Inflammatory macrophage treated with lipopolysaccharide for 4 hours (primary cell): ENCODE data around the gene AGPAT1.

Experiments used
- DNase-seq: peaks from one replicate; pipeline ENCODE4 v3.0.0-alpha.2; 2020

AGPAT1 gene

DNA sequence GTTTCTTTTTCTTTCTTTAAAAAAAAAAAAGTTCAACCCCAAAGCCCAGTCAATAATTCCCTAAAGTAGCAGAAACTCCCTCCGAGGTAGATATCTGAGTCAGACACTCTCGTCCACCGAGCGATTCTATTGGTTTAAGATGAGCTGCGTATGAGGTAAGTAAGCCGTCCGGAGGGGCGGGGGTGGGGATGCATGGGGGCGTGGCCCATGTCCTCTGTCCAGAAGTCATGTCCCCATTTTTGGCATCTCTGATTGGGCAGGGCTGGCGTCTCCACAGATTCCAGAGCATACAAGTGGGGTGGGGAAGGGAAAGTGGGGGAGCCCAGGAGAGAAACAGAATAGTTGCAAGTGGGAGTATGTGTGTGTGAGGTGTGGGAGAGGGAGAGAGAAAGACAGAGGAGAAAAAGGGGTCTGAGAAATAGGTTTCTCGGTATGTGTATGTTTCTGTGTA, 9.8 kb upstream of the AGPAT1 start:
- peak; percentile 79 for DNase-seq

DNA sequence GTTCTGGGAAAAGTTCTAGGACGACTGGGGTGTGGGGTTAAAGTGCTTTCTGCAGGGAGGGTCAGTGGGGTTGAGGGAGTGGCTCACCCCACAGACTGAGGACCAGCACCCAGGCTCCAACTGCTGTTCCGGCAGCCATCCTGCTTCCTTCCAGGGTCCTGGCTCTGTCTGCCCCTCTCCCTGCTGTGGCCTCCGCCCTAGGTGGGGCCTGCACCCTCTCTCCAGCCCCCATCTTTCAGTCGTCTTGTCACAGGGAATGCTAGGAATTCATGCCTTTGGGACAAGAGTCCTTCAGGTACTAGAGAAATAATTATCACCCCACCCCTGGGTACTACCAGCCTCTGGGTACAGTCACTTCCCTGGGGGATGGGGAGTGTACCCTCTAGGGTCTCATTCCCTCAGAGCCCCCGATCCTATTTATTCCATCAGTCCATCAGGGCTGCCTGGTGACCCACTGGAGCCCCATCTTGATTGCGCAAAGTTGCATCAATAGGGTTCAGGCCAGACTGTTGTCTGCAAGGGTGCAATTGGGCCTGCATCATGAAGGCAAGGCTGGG, 8.3 kb upstream of the AGPAT1 start, which contains the start of gene AGER:
Gene AGER, minus strand, starts transcription at position 170 of the 557 bp plus-strand sequence. Its CDS starts 31 bp downstream, at position 139.
- no peak for DNase-seq

DNA sequence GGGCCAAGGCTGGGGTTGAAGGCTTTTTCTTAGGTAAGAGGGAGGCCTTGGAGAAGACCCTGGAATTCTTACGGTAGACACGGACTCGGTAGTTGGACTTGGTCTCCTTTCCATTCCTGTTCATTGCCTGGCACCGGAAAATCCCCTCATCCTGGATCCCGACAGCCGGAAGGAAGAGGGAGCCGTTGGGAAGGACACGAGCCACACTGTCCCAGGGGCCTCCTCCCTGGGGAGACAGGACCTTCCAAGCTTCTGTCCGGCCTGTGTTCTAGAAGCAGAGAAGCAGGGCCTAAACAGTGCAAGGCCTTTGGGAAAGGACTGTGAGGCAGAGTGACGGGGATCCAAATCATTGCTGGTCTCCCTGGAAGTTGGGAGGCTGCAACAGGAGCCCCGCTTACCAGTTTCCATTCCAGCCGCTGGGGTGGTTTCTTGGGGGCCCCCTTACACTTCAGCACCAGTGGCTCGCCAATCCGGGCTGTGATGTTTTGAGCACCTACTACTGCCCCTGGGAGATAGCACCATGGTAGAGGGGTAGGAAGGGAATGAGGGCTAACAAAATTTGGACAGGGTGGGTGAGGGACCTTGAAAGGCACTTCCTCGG, 7.7 kb upstream of the AGPAT1 start:
- DNase-seq, result no peak

DNA sequence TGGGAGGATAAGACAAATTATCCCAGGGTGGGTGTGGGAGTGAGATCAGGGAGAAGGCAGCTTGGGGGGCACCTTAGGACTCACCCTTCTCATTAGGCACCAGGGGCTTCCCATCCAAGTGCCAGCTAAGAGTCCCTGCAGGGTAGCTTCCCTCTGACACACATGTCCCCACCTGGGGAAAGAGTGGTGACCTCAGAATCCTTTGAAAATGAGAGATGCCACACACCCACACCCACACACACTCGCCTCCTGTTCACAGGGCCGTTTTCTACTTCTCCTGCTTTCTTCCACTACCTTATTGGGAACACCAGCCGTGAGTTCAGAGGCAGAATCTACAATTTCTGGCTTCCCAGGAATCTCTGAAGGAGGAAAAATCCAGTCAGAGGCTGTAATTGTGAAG, 7.1 kb upstream of the AGPAT1 start:
- no peak for DNase-seq

DNA sequence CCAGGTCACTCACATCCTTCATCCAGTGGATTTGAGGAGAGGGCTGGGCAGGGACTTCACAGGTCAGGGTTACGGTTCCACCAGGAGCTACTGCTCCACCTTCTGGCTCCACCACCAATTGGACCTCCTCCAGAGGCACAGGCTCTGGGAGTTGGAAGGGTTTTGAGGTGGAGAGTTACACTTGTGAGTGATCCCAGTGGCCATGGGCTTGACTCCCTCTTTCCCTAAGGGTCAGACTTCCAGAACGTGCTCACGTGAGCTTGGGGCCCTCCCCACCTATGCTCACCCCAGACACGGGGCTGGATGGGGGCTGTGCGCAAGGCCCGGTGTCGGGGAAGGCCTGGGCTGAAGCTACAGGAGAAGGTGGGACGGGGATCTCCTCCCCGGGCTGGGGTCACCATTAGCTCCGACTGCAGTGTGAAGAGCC, 6.7 kb upstream of the AGPAT1 start:
- DNase-seq, result no peak

GRCh38 chr6:32181915-32182529, 6.1 kb upstream of the AGPAT1 start:
- DNase-seq, result no peak

DNA sequence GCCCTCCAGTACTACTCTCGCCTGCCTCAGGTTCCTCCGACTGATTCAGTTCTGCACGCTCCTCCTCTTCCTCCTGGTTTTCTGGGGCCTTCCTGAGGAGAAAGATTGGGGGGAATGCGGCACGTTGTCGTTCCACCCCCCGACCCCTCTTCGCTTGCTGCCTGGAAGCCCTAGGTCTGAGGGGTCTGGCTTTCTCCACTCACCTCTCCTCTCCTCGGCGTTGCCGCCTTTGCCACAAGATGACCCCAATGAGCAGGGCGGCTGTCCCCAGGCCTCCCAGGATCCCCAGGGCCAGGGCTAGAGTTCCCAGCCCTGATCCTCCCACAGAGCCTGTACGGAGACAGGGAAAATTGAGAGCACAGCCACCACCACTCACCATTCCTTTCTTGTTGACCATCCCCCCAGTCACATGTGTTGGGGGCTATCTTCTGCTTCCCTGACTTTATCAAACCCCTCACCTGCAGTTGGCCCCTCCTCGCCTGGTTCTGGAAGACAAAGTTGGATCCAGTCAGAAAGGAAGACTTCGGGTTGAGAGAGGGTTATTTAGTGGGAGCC, 5.3 kb upstream of the AGPAT1 start:
- DNase-seq, result no peak

DNA sequence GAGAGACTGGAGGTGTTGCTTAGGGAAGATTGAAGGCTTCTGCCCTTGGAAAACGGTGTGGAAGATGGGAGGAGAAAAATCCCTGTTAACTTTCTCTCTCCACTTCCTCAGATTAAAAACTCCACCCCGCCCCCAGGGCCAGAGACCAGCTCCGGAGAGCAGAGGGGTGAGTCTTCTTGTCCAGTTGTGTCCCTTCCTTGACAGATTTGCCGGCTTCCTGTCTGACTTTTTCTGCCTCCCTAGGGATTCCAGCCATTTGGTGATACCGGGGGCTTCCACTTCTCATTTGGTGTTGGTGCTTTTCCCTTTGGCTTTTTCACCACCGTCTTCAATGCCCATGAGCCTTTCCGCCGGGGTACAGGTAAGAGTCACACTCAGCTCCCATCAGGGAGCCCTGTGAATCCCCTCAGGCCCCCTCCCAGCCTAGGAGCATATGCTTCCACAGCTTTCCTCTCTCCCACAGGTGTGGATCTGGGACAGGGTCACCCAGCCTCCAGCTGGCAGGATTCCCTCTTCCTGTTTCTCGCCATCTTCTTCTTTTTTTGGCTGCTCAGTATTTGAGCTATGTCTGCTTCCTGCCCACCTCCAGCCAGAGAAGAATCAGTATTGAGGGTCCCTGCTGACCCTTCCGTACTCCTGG, 4.0 kb upstream of the AGPAT1 start:
- DNase-seq, result no peak

GRCh38 chr6:32178547-32179440, 2.9 kb upstream of the AGPAT1 start:
- DNase-seq, result no peak

DNA sequence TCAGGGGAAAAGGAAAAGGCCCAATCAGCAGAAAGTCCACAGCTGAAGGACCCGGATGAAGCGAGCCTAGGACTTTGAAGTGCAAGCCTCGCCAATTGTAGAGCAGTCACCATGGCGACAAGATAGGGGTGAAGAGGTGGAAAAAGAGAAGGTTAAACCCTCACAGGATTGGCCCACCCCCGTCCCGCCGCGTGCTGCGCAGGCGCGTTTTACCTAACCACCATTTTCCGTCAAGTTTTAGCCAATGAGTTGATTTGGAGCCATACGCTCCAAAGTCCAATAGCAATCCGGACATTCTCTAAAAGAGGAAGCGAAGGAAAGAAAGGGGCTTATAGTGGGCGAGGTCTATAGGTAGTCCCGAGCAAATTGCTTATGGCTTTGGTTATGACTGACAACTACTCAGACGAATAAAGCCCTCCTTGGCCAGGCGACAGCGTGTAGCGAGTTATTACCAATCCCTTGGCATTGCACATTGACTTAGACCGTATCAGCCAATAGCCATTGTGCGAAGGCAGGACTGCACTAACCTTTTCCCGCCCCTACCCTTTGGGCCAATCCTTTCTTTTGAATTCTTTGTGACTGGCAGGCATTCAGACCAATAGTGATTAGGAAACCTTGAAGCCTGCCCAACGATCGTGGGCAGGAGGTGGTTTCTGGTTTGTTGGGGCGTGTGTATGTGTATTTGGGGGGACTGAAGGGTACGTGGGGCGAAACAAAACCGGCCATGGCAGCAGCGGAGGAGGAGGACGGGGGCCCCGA, 2.1 kb upstream of the AGPAT1 start, which contains the start of gene RNF5:
Gene RNF5, plus strand, starts transcription at position 618 of the 759 bp plus-strand sequence. Its CDS starts 107 bp downstream, at position 725.
- peak; percentile 100 for DNase-seq

DNA sequence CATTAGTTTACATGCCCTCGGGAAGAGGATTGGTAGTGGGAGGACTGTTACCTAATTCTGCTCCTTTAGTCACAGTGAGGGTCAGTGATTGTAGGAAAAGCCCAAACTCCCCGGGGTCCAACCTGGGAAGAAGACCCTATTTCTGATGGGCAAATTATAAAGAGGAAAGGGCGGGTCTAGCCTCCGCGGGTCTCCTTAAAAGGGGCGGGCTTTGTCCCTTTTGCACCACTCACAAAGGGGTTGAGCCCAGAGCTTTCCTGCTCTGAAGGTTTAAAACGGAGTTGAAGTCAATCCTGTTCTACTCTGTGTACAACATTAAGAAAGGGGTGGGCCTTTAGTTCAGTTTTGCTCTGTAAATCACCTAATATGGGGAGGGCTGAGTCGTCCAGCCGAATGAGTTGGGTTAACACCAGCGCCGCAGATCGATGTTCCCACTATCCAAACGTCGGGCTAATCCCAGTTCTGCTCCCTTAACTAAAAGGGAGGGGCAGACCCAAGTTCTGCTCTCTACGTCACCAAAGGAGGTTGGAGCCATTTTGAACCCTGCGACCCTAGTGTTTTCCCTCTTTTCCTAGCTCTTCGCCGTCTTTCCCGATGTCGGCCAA, 1.4 kb upstream of the AGPAT1 start:
- no peak for DNase-seq

GRCh38 chr6:32176476-32177182, 745 bp upstream of the AGPAT1 start:
- no peak for DNase-seq

DNA sequence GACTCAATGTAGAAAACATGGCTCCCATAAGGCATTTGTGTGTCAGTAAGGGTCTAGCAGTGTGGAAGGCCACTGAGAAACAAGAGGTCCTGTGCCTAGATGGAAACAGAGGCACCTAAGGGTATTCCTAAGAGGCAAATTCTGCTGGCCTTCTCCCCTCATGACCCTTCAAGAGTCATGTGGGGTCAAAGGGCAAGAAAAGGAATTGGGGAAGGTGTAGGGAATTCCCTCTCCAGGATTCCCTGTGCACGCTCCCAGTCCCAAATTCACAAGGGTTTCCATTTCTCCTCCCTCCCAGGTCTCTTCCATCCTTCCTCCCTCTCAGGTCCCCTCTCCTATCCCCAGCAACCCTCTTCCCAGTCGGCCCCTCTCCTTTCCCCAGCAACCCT, 568 bp downstream of the AGPAT1 start:
- DNase-seq, result no peak

- DNase-seq, result no peak
These were observed 1.5 kb downstream of the AGPAT1 start for GRCh38 chr6:32174416-32174815.

- DNase-seq, result no peak
These were observed 2.7 kb downstream of the AGPAT1 start for GRCh38 chr6:32173051-32173727.

- no peak for DNase-seq
These were observed 4.7 kb downstream of the AGPAT1 start for GRCh38 chr6:32171234-32171633.

DNA sequence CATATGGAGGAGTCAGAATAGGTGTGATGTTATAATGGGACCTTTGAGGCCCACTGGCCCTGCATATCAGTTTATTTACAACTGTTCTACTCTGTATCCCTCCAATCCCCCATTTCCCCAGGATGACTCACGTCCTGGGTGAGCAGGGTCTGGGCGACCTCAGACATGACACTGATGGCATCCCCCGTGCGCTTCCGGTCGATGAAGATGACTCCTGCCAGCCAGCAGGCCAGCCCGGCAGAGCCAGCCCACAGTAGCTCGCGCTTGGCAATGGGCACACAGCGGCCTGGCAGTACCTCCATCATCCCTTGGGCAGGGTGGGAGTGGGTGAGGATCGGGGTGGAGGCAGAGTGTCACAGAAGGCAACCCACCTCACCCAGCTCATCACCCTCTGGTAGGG, 5.6 kb downstream of the AGPAT1 start:
- no peak for DNase-seq

DNA sequence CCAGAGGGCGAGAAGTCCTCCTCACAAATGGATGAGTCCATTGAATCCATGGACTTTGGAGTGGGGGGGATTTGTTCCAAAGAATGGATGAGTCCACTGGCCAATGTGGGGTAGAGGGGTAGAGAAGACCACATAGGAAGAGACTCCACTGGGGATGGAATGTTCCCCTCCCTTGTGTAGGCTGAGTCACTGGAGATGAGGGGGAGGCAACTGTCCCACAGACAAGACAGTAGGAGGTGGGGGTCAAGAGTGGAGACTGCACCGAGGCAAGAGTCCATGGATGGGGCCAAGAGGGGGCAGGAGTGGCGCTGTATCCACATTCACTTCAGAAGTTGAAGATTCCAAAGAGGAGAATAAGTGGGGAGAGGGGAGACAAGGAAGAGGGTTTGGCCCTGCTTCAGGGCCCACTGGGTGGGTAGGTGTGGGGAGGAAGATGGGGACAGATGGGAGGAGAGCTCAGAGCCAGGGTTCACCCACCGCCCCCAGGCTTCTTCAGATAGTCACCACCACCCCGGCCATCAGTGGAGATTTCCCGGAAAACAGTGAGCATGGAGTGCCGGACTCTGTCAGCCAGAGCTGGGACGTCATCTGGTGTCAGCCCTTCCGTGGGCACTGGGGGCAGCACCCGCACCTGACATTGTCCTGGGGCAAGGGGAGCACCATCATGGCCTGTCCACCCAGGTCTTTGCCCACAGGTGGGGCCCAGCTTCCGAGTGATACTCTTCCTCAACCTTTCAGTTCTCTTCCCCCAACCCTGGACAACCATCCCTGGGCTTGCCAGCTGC, 6.9 kb downstream of the AGPAT1 start:
- no peak for DNase-seq

GRCh38 chr6:32168350-32168749, 7.5 kb downstream of the AGPAT1 start:
- DNase-seq, result no peak
